Measurements from ENCODE around the gene HS3ST1.

- TF ChIP-seq CTCF (conservative IDR thresholded peaks at IDR 0.05; ENCODE audit: low read depth, low read length) (no peak), EZH2 (IDR thresholded peaks at IDR 0.05; ENCODE audit: borderline replicate concordance, low read depth, low read length, poor library complexity, severe bottlenecking) (no peak)
Measured at GRCh38 chr4:11359591-11359990, 69.1 kb downstream of the HS3ST1 start.

Data from A673 (cell line).